CD14-positive monocyte (primary cell): ENCODE results near the gene VDAC1. TPM values are rescaled to one million over a fixed set of nuclear protein-coding genes. Genes with fewer than 3 reads are reported as not detected.

Experiments used
- DNase-seq, 3 donors: peaks; one replicate each; pipeline ENCODE4 v3.0.0-alpha.2; 2011 to 2022
- H2AFZ ChIP-seq: 2 replicates; pipeline ENCODE4 v1.6.0; 2012; ENCODE audit warnings: mild to moderate bottlenecking, low read depth, low read length, inconsistent platforms; ENCODE audit not compliant: insufficient read depth, poor library complexity, severe bottlenecking
- H3K27ac ChIP-seq, 2 donors: 1 replicate in 1 of 2; 2 replicates in 1 of 2; pipeline ENCODE4 v1.5.1; 2012 to 2013; ENCODE audit warnings: low read length in 2 of 2, control low read depth in 1 of 2, inconsistent platforms in 1 of 2, low read depth in 1 of 2, mild to moderate bottlenecking in 1 of 2
- H3K27me3 ChIP-seq, 2 donors: one replicate each; pipeline versions ENCODE4 v1.6.0 to v1.6.1; 2011 to 2013; ENCODE audit warnings: low read length in 2 of 2; ENCODE audit not compliant: control insufficient read depth in 2 of 2, insufficient read depth in 2 of 2
- H3K36me3 ChIP-seq, 2 donors: replicated peaks in 1 of 2; 1 replicate in 1 of 2; 2 replicates in 1 of 2; pipeline versions ENCODE4 v1.5.1 to v1.6.1; 2012 to 2013; ENCODE audit warnings: low read length in 2 of 2, control low read depth in 1 of 2, inconsistent platforms in 1 of 2, mild to moderate bottlenecking in 1 of 2; ENCODE audit not compliant: insufficient read depth in 2 of 2, control insufficient read depth in 1 of 2
- H3K4me1 ChIP-seq, 2 donors: 1 replicate in 1 of 2; 2 replicates in 1 of 2; pipeline versions ENCODE4 v1.5.1 to v1.6.1; 2012 to 2013; ENCODE audit warnings: low read length in 2 of 2, control low read depth in 1 of 2, inconsistent platforms in 1 of 2, mild to moderate bottlenecking in 1 of 2, moderate library complexity in 1 of 2; ENCODE audit not compliant: insufficient read depth in 2 of 2, control insufficient read depth in 1 of 2
- H3K4me2 ChIP-seq: replicated peaks from 2 replicates; pipeline ENCODE3; 2012; ENCODE audit warnings: low read length, moderate library complexity, mild to moderate bottlenecking; ENCODE audit not compliant: poor library complexity, severe bottlenecking; ENCODE audit errors: extremely low read depth
- H3K4me3 ChIP-seq, 3 experiments: fragments of 200-600 bp in 1 of 3; sonication (generic) in 1 of 3; replicated peaks in 1 of 3; 1 replicate in 2 of 3; 2 replicates in 1 of 3; pipeline ENCODE4 v1.5.1; 2011 to 2013; ENCODE audit warnings: low read length in 3 of 3, mild to moderate bottlenecking in 3 of 3, control low read depth in 2 of 3, low read depth in 2 of 3, inconsistent platforms in 1 of 3, moderate library complexity in 1 of 3
- H3K79me2 ChIP-seq: 2 replicates; pipeline ENCODE4 v1.6.0; 2012; ENCODE audit warnings: mild to moderate bottlenecking, control low read depth, inconsistent platforms, low read length, moderate library complexity; ENCODE audit not compliant: insufficient read depth
- H3K9ac ChIP-seq: 2 replicates; pipeline ENCODE4 v1.6.0; 2017; ENCODE audit warnings: low read length, mild to moderate bottlenecking; ENCODE audit not compliant: insufficient read depth, poor library complexity, severe bottlenecking
- H3K9me3 ChIP-seq, 2 donors: replicated peaks in 1 of 2; 1 replicate in 1 of 2; 2 replicates in 1 of 2; pipeline versions ENCODE4 v1.5.1 to v1.6.1; 2012 to 2013; ENCODE audit warnings: low read length in 2 of 2, control low read depth in 1 of 2; ENCODE audit not compliant: control insufficient read depth in 1 of 2, insufficient read depth in 1 of 2
- H4K20me1 ChIP-seq: 2 replicates; pipeline ENCODE4 v1.6.0; 2012; ENCODE audit warnings: mild to moderate bottlenecking, low read length, control low read depth, moderate library complexity; ENCODE audit not compliant: insufficient read depth
- H3K27ac Mint-ChIP-seq, 7 donors: one replicate each; pipeline ENCODE4 v1.8.0; 2020; ENCODE audit warnings: mild to moderate bottlenecking in 7 of 7, mixed read lengths in 7 of 7, moderate library complexity in 6 of 7, inconsistent platforms in 2 of 7
- H3K27me3 Mint-ChIP-seq, 3 donors: one replicate each; pipeline ENCODE4 v1.8.0; 2021 to 2022; ENCODE audit warnings: low read depth in 3 of 3, mild to moderate bottlenecking in 3 of 3, mixed read lengths in 3 of 3, moderate library complexity in 3 of 3, inconsistent platforms in 1 of 3
- H3K36me3 Mint-ChIP-seq, 2 donors: one replicate each; pipeline ENCODE4 v1.8.0; 2020; ENCODE audit warnings: mixed read lengths in 2 of 2, inconsistent platforms in 1 of 2, mild to moderate bottlenecking in 1 of 2
- H3K4me1 Mint-ChIP-seq: one replicate; pipeline ENCODE4 v1.8.0; 2020; ENCODE audit warnings: mild to moderate bottlenecking, mixed read lengths
- H3K4me3 Mint-ChIP-seq, 2 donors: one replicate each; pipeline ENCODE4 v1.8.0; 2020; ENCODE audit warnings: mild to moderate bottlenecking in 2 of 2, mixed read lengths in 2 of 2, moderate library complexity in 1 of 2
- H3K9me3 Mint-ChIP-seq, 7 donors: one replicate each; pipeline ENCODE4 v1.8.0; 2020 to 2022; ENCODE audit warnings: mixed read lengths in 7 of 7, mild to moderate bottlenecking in 6 of 7, moderate library complexity in 6 of 7, inconsistent platforms in 2 of 7
- WGBS: methylation state at CpG from one replicate; pipeline ENCODE4 v1.1.5; 2013; ENCODE audit warnings: missing lambda C conversion rate; ENCODE audit not compliant: insufficient coverage; 5-methylcytosine and 5-hydroxymethylcytosine counted together
- intact Hi-C, 2 donors: fragments of 100-400 bp; cut with micrococcal nuclease; formaldehyde crosslinking; loops; one replicate each; pipeline versions ENCODE4 v1.15.0 to v1.15.1; 2023
- polyA plus RNA-seq, 3 donors: library from polyadenylated mRNA; depleted of rRNA in 1 of 3; unstranded in 2 of 3; stranded (reverse) in 1 of 3; fragments of 300-500 nt in 2 of 3; fragments of >200 nt in 1 of 3; fragmentation: Illumina TruSeq in 2 of 3; gene quantifications; 1 replicate in 2 of 3; 2 replicates in 1 of 3; pipeline ENCODE4 v1.2.3, GENCODE V29; 2012 to 2021
- TF ChIP-seq, protein P1 (sequence below): fragments of 200-600 bp; IDR thresholded peaks from one replicate; pipeline ENCODE4 v1.8.0; 2022; ENCODE audit warnings: antibody characterized with exemption, mild to moderate bottlenecking

The VDAC1 gene
- polyA plus RNA-seq, 3 donors, result 59.9 to 107 (median 84.4) TPM

DNA sequence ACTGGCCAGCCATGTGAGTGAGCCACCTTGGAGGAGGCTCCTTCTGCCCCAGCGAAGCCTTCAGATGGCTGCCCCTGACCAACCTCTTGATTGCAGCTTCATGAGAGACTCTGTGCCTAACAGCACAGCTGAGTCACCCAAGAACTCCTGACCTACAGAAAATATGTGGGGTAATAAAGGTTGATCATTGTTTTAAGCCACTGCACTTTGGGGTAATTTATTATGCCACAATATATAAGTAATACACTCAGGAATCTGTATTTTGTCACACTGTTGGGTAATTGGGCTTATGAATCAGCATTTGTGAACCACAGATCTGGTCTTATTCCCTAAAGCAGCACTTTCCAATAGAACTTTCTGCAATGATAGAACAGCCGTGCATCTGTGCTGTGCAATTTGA lies 24.4 kb upstream of the VDAC1 start:
- H3K4me3 Mint-ChIP-seq, result no peak overlapping the region
- Histone ChIP-seq H3K4me1 (no peaks in the 10 kb centered on the region), H3K9ac (no peak overlapping the region), H3K4me3 (no peak overlapping the region), H3K4me2 (no peak overlapping the region), H3K27me3 (peaks cover 2 to 18% of the 10 kb centered on the region in 2 donors), H4K20me1 (no peaks in the 10 kb centered on the region), H3K27ac (no peak overlapping the region), H3K79me2 (no peaks in the 10 kb centered on the region), H3K36me3 (no peaks in the 10 kb centered on the region), H2AFZ (no peak overlapping the region), H3K9me3 (no peaks in the 10 kb centered on the region)
- WGBS, result 100% methylated on average over 1 of the region's 2 CpGs
- H3K4me1 Mint-ChIP-seq, result no peaks in the 10 kb centered on the region
- TF ChIP-seq, protein P1, sequence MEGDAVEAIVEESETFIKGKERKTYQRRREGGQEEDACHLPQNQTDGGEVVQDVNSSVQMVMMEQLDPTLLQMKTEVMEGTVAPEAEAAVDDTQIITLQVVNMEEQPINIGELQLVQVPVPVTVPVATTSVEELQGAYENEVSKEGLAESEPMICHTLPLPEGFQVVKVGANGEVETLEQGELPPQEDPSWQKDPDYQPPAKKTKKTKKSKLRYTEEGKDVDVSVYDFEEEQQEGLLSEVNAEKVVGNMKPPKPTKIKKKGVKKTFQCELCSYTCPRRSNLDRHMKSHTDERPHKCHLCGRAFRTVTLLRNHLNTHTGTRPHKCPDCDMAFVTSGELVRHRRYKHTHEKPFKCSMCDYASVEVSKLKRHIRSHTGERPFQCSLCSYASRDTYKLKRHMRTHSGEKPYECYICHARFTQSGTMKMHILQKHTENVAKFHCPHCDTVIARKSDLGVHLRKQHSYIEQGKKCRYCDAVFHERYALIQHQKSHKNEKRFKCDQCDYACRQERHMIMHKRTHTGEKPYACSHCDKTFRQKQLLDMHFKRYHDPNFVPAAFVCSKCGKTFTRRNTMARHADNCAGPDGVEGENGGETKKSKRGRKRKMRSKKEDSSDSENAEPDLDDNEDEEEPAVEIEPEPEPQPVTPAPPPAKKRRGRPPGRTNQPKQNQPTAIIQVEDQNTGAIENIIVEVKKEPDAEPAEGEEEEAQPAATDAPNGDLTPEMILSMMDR, result no peak
- peak in 1 of 3 donors; percentile 27 for DNase-seq
- no peak overlapping the region for H3K27ac Mint-ChIP-seq
- peaks cover 0 to 5% (median 0%) of the 10 kb centered on the region in 7 donors for H3K9me3 Mint-ChIP-seq
- H3K27me3 Mint-ChIP-seq, result peaks cover 27 to 63% (median 53%) of the 10 kb centered on the region in 3 donors
- intact Hi-C loops, result no loop called here
- no peaks in the 10 kb centered on the region for H3K36me3 Mint-ChIP-seq

DNA sequence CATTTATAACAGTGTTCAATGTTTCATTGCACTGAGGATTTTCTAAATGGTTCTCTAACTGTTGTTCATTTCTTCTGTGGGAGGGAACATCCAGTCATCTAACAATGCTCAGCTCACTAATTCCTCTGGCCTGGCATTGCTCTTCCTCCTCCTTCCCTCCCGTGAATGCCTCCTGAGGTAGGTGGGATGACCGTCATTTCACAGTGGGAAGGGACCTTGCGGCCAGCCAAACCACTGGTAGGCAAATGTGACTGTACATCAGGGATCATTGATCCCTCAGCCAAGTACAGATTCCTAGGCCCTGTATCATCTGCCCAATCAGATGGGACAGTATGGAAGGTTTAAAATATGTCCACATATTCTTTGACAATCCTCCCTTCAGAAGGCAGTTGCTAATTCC lies 23.7 kb upstream of the VDAC1 start:
- H3K9me3 Mint-ChIP-seq, result peaks cover 0 to 5% (median 0%) of the 10 kb centered on the region in 7 donors
- TF ChIP-seq, protein P1, result no peak
- H3K4me1 Mint-ChIP-seq, result no peaks in the 10 kb centered on the region
- Histone ChIP-seq H3K9ac (no peak overlapping the region), H3K4me2 (no peak overlapping the region), H2AFZ (no peak overlapping the region), H4K20me1 (no peaks in the 10 kb centered on the region), H3K27me3 (peaks cover 2 to 18% of the 10 kb centered on the region in 2 donors), H3K9me3 (no peaks in the 10 kb centered on the region), H3K79me2 (no peaks in the 10 kb centered on the region), H3K27ac (no peak overlapping the region), H3K4me3 (no peak overlapping the region), H3K36me3 (no peaks in the 10 kb centered on the region), H3K4me1 (no peaks in the 10 kb centered on the region)
- 100% methylated on average over 1 of the region's 3 CpGs for WGBS
- intact Hi-C loops, result no loop called here
- H3K36me3 Mint-ChIP-seq, result no peaks in the 10 kb centered on the region
- DNase-seq, result no peak
- no peak overlapping the region for H3K4me3 Mint-ChIP-seq
- H3K27ac Mint-ChIP-seq, result no peak overlapping the region
- peaks cover 34 to 67% (median 60%) of the 10 kb centered on the region in 3 donors for H3K27me3 Mint-ChIP-seq
